Stimulated activated CD4-positive, alpha-beta T cell treated with anti-CD3 and anti-CD28 coated beads, Interleukin-2, amount 100 ng/mL, for 24 hours (primary cell): ENCODE data around the gene VDAC2.
"Not testable (repeated sequence)": the region's sequence is repeated elsewhere in the genome, so short reads cannot be mapped to it uniquely, and the experiment has no call there.

Experiments used
- DNase-seq, 2 donors: peaks; one replicate each; pipeline ENCODE4 v3.0.0-alpha.2; 2020

Gene VDAC2, protein sequence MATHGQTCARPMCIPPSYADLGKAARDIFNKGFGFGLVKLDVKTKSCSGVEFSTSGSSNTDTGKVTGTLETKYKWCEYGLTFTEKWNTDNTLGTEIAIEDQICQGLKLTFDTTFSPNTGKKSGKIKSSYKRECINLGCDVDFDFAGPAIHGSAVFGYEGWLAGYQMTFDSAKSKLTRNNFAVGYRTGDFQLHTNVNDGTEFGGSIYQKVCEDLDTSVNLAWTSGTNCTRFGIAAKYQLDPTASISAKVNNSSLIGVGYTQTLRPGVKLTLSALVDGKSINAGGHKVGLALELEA

DNA sequence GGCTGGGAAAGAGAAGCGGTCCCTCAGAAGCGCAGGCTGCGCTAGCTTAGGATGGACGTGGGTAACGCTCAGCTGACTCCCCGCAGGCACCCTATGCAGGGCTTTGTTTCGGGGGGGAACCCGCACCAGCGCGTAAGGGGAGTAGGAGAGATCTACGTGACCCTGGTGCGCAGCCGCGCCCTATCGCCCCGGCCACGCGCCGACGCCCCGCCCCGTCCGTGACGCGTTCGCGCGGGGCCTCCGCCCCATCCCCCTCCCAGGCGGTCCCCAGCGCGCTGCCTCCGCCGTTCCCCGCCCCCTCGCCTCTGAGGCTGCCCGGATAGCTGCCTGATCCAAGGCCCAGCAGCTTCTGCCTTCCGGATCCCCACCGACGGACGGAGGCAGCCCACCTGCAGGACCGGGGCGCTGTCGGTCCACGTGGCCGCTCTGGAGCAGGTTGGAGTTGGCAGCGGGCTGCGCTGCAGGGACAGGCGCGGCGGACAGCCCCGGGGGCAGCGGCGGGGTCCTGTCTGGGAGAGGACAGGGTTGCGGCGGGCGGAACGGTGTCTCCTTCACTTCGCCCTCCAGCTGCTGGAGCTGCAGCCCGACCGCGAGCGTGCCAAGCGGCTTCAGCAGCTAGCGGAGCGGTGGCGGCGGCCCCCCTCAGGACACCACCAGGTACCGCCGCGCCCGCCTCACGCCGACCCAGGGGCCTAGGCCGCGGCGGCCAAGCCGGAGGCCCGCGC, at the start of gene VDAC2:
Gene VDAC2, plus strand, starts transcription at position 515 of the 725 bp plus-strand sequence. CDS start 363 bp downstream, outside the sequence.
- DNase-seq = peak; percentile 94

DNA sequence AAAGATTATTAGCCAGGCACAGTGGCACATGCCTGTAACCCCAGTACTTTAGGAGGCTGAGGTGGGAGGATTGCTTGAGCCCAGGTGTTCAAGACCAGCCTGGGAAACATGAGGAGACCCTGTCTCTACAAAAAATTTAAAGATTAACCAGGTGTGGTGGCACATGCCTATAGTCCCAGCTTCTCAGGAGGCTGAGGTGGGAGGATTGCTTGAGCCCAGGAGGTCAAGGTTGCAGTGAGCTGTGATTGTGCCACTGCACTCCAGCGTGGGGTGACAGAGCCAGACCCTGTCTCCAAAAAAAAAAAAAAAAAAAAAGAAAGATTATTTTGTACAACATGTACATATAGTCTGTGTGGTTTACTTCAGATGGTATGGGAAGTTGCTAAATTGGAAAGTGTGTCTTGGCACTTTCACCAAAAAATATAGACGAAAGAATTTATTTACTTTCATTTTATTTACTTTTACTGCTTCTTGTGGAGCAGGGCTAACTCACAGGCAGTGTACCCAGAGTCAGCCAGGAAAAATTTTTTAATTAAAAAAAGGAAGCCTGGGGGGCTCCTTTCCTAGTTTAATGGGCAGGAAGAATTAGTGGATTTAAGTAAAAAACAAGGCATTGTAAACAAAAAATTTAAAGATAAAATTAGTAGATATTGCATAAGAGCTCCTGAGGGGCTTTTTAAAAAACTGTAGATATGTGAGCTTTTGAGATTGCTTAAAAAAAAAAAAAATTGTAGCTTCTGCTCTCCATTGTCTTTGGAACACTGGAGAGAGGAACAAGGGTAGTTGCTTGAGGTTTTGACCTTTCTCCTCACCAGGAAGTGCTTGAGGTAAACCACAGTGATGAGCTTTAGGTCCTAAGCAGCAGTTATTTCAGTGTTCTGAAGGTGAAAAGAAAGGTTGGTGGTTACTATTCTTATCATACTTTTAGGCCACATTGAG, 44.6 kb upstream of the VDAC2 start:
- DNase-seq = no peak

DNA sequence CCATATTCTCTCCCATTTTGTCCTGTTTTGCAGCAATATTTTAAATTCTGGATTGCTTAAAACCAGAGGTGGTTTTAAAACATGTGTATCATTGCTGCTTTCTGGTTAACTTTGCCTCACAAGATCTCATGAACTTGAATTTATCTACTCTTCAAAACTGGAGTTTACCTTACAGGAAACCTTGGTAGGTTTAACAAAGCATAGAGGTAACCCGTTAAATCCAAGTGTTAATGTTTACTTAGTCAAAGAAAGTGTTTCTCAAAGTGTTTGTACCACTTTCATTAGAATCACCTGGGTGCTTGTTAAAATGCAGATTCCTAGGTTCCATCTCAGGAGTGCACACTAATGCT, 44.0 kb upstream of the VDAC2 start:
- no peak for DNase-seq

DNA sequence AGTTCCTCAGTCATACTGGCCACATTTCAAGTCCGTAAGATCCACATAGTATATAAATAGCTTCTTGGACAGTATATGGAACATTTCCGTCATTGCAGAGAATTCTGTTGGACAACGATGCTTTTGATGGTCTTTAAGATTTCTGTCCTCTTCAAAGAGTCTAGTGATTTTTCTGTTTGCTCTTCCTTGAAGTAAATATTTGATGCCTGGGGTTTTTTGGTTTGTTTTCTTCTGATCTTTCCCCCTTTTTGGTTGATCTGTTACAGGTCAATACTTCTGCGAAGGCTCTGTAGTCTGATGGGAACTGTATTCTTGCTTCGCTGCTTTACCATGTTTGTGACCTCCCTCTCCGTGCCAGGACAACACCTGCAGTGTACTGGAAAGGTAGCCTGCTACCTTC, 42.3 kb upstream of the VDAC2 start:
- DNase-seq = no peak

DNA sequence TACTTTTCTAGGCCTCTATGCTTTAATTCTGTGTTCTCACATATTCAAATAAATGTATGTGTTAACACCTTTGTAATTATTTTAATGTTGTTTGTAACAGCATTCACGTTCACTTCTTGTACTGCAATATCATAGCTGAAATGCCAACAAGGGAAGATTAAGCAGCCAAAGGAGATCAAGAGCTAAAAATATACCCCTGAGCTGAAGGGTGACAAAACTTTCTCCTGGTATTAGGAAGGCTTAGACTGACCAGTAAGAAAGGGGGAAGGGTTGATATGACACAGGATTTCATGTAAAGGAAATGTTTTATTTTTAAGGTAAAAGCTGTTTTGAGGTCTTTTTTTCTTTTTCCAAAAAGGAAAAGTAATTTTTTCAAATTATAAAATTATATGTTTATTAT, 40.4 kb upstream of the VDAC2 start:
- no peak for DNase-seq

DNA sequence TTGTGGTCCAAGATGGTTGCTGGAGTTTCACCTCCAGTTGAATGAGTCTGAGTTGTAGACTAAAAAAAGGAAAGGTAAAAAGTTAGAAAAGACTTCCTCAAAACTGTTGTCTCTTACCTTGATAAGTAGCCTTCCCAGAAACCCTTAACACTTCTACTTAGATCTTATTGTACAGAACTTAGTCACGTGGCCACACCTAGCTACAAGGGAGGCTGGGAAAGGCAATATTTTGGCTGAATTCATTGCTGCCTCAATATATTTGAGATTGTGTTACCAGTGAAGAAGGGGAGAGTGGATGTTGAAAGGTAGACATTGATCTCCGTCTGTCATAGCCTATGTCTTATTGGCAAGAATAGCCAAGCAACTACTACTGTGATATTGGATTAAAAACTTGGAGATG, 35.5 kb upstream of the VDAC2 start:
- no peak for DNase-seq

DNA sequence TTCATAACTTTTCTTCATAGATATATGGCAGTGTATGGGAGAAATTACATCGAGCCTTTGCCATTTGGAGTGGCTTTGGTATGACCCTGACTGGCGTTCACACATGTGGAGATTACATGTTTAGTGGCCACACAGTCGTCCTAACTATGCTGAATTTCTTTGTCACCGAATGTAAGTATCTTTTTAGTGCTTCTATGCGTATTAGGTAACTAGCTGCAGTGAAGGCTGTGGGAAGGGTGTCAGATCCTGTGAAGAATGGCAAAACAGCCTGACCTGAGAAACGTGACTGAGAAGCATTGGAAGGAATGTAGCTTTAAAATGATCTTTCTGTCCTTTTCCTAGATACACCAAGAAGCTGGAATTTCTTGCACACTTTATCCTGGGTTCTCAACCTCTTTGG, 34.5 kb upstream of the VDAC2 start:
- no peak for DNase-seq

DNA sequence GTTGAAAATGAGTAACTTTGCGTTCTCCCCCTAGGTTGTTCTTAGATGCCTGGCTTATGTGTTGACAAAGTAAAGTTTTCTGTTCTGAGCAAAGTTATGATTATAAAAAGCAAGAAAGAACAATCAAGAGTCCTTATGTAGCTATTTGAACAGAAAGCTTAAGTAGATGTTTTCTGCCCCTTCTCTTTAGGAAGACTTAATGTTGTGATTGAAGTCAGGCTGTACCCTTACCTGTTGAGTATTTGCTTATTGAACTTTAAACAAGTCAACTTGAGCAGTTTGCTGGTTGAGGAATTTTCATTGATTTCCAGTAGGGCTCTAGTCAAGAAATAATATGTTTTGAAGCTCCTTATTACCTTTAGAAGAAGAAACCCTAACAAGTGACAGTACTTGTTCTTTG, 33.9 kb upstream of the VDAC2 start:
- DNase-seq = no peak

DNA sequence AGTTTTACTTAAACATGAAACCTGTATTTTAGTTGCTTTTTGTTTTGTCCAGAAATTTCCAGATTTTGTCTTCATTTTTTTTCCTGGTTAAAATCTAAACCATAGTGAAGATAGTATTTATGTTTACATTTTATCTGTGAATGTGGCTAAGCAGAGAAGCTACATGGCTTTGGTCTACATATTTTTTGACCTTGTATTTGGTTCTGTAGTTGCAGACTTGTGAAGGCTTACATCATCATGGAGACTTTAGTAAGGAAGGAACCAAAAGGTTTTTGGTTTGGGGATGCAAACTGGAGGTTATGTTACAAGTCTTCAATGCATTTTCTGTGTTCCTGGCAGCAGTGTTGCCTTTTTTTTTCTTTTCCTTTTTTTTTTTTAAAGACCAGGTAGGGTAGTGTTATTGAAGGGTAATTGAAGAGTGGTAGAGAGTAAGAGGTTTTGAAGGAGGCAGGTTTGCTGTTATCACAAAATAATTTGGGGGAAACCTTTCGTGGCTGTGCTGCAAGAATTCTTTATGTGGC, 30.9 kb upstream of the VDAC2 start:
- DNase-seq = no peak

DNA sequence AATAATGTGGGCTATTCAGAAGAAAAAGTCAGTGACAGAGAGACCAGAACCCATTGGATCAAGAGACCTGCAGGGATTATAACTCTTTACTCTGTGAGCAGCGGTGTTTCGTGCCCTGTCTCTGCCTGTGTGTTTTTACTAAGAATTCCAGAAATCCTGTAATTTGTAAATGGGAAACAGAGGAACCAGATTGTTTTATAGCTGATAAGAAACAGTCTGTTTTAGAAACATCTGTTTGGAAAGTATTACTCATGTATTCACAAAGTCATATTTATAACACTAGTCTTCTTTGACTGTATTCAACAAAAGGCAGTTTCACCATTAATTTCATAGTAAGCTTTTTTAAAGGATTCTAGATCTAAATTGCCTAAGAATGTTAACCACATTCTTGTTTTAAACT, 30.0 kb upstream of the VDAC2 start:
- DNase-seq = no peak

DNA sequence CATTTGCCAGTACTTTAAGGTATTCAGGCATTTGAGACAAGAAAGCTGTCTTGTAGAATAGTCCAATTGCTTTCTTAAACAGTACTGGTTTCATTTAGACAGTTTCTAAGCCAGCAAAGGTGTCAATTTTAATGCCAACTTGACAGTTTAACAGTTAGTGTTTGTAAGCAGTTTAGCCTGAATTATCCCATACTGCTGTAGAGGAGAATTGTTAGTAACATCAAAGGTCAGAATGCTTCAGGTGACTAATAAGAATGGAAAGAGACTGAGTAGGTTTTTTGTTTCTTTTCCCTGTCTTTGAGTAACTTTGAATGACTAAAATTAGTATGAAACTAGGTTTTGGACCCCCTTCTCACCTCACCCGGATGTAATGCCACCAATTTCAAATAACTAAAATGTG, 29.5 kb upstream of the VDAC2 start:
- no peak for DNase-seq

DNA sequence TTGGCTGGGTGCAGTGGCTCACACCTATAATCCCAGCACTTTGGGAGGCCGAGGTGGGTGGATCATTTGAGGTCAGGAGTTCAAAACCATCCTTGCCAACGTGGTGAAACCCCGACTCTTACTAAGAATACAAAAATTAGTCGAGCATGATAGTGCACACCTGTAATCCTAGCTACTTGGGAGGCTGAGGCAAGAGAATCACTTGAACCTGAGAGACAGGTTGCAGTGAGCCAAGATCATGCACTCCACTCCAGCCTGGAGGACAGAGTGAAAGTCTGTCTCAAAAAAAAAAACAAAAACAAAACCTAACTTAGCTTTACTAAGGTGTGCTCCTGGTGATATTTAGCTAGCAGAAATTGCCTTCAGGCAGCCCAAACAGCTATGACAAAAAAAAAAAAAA, 24.3 kb upstream of the VDAC2 start:
- DNase-seq = no peak

DNA sequence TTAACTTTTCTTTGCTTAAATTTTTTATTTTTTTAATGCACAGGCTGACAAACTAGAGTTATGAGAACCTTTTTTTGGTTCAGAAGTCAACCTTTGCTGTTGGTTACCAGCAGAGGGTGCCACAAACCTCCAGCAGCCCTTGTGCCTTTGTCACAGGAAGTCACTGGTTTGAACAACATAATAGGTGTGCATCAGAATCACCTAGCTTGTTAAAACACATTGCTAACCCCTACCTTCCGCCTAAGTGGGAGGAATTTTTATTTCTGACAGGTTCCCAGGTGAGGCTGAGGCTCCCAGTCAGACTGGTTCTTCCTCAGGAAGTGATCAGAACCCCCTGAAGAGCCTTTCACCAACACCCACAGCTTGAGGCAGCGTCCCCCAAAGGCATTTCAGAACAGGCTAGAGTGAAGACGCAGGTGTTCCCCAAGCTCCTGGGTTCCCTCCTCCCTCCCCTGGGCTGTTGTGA, 22.6 kb upstream of the VDAC2 start:
- peak; percentile 57 to 61 for DNase-seq

DNA sequence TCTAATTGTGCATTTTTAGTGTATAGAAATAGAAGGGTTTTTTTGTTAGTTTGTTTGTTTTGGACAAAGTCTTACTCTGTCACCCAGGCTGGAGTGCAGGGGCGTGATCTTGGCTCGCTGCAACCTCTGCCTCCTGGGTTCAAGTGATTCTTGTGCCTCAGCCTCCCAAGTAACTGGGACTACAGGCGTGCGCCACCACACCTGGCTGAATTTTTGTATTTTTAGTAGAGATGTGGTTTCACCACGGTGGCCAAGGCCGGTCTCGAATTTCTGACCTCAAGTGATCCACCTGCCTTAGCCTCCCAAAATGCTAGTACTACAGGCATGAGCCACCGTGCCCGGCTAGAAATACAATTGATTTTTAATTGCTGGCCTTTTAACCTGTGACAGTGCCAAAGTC, 22.1 kb upstream of the VDAC2 start:
- DNase-seq = not testable (repeated sequence)

DNA sequence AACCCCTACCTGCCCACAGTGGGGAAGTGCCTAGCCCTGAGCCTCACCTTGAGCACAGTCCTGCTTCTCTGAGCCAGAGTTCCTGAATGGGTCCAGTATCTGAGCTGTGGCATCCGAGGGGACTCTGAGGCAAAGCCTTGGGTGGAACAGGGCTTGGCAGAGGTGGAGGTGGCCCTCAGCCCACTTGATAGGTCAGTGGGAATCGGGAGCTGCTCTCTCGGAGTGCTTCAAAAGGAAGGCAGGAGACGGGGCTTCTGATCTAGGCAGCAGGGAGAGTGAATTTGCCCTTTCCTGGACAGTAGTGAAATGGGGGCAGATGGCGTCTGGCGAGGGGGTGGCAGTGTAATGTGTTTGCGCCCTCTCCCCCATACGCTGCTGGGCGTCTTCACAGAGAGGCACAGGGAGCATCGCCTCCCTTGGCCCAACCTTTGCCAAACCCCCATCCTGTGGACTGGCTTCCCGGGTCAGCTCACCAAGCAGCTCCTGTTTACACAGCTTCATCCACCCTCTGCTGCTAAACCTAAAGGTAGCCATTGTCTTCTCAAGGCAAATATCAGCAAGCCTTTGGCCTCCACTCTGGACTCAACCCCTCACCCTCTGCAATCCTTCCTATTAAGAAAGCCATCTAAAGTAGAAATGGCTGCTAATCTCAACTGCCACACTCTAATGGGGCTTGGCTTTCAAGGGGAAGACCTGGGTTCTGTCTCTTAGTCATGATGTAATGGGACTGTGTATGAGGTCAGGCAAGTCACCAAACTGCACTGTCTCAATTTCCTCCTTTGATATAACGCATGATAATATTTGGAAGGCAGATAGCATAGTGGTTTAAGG, 21.1 kb upstream of the VDAC2 start:
- DNase-seq = no peak

DNA sequence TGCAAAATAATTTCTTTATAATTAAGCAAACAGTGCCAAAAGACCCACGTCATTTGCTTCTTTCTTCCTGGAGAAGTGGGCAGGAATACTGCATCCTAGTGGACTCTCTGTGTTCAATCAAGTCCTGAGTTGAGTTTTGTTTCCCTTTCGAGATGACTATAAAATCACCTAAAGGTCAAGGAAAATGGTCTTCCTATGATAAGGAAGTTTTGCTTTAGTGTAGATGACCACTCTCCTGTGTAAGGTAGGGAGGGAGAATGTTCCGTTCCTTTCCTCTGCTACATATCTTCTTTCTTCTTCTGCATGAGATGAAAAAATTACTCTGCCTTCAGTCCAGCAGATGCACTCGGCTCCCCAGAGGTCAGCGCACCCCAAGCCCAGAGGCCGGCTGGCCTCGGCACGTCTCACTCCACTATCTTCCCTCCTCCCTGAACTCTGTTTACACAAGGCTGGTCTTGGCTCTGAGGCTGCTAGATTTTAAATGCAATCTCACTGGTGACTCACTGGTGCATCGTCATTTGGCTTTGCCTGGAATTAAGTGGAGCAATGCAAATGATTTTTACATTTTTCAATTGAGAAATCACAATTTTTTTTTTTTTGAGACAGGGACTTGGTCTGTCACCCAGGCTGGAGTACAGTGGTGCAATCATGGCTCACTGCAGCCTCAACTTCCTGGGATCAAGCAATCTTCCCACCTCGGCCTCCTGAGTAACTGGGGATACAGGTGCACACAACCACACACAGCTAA, 18.6 kb upstream of the VDAC2 start:
- DNase-seq = no peak

DNA sequence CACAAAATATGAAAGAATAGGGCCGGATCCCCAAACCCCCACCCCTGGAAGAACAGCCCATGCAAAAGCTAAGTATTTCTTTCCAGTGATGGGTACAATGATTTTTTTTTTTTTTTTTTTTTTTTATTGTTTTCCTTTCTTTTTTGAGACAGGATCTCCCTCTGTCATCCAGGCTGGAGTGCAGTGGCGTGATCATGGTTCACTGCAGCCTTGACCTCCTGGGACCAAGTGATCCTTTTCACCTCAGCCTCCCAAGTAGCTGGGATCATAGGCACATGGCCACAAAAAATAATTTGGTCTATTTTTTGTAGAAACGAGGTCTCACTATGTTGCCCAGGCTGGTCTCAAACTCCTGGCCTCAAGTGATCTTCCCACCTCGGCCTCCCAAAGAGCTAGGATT, 16.0 kb upstream of the VDAC2 start:
- not testable (repeated sequence) for DNase-seq

DNA sequence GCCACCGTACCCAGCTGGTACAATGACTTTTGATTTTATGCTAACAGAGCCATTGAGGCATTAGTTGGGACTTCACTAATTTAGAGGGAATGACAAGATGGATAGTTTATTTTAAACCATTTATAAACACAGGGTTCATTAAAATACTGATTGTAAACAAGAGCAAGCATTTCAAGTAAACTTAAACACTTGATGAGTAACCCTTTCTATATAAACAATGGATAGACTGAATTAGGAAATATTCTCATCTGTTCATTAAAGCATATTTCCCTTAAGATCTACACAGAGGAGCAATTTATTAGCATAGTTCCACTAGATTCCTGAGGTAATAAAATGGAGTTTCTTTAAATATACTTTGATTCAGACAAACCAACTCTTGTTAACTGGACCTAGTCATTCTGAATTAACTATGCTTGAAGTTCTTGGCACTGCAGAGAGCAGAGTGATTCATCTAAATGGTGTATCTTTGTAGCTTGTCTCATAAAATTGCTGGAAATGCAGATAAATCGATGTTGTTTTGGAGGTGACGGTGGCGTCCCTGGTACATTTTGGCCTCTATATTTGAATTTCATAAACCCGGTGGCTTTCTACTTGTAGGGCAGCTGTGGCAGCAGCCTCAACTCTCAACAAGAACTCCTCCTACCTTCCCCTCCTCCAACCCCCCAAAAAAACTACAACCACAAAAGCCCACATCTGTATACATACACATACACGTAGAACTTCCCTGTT, 15.4 kb upstream of the VDAC2 start:
- DNase-seq = no peak

DNA sequence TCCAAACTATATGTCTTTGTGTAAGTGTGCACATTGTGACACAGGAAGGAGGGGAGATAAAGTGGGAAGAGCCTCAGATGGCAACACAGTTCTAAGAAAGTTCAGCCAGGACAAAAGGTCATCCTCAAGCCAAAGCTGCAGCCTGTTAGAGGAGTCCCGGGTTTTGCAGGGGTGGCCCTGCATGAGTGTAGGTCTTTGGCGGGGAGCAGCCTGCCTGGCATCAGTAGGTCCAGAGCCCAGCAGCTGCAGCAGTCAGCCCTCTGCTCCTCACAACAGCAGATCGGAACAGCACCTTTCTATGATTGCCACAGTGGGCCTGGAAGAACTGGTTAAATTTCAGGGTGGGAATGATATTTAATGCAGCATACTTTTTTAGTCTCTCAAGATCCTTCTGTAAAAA, 13.5 kb upstream of the VDAC2 start:
- DNase-seq = no peak

DNA sequence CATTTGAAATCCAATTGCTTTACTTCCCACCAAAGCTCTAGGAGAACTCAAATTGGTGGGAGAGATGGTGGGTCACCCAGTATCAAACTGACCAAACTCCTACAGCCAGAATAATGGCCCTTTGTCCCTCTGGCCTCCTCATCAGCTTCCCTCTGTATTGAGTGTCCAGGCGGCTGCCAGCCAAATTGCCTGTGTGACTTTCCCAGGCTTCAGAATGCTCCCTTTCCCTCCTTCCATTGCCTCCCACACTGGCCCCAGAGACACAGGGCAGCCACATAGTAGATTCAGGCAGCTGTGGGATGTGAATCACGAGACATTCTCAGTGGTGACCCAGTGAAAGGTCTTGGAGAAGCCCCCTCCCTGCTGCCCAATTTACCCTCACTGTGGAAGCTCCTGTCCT, 12.7 kb upstream of the VDAC2 start:
- no peak for DNase-seq

DNA sequence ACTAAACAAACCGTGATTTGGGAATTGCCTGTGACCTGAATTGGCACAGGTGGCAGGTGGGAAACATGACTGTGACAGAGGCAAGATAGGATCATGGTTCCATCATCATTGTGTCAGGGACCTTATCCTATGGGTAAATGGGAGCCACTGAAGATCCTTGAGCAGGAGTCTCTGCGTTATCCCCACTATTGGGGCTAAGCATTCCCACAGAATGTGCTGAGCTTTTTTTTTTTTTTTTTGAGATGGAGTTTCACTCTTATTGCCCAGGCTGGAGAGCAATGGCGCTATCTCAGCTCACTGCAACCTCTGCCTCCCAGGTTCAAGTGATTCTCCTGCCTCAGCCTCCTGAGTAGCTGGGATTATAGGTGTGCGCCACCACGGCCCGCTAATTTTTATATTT, 10.6 kb upstream of the VDAC2 start:
- DNase-seq = not testable (repeated sequence)
